Uterus (tissue), 2 donors: ENCODE measurements around the gene FHIT.

Experiments
- CTCF ChIP-seq, 4 experiments: fragments of 200-600 bp in 2 of 4; fragments of 450-650 bp in 2 of 4; sonication (generic) in 2 of 4; IDR thresholded peaks; one replicate each; pipeline ENCODE4 v1.5.1; 2016 to 2019; ENCODE audit warnings: antibody characterized with exemption in 4 of 4, mild to moderate bottlenecking in 2 of 4, moderate library complexity in 1 of 4
- POLR2A ChIP-seq, 2 donors: fragments of 450-650 bp; IDR thresholded peaks; one replicate each; pipeline ENCODE4 v1.6.1; 2016; ENCODE audit warnings: antibody characterized with exemption in 2 of 2, mild to moderate bottlenecking in 1 of 2, moderate library complexity in 1 of 2

GRCh38 chr3:60086811-60087210 is 1164.4 kb downstream of the FHIT start:
- no peak for TF ChIP-seq CTCF (IDR thresholded peaks at IDR 0.05)
- TF ChIP-seq POLR2A (IDR thresholded peaks at IDR 0.05): no peak
